ENCODE data around the gene TTL. TPM values are rescaled to one million over a fixed set of nuclear protein-coding genes. Genes with fewer than 3 reads are reported as not detected.

Gene TTL
- total and polyA plus RNA-seq, 2 of the 13 experiments (the other 11 are each of a cell fraction or from before 2014, with no cell fraction given), result 19.0 to 59.8 TPM

GRCh38 chr2:112481528-112482233 is at the start of gene TTL (continued):
- TF ChIP-seq AHDC1 (CRISPR knock-in tag; IDR thresholded peaks at IDR 0.05; ENCODE audit: borderline replicate concordance), result 0 out of 2 replicates have a peak, but pooled peaks have one; percentile 20
- peak; percentile 15; the same call in 1 of the 2 replicates for TF ChIP-seq ZMYM4 (CRISPR knock-in tag; IDR thresholded peaks at IDR 0.05)
- no peak for TF ChIP-seq MIER3 (CRISPR knock-in tag; IDR thresholded peaks at IDR 0.05; ENCODE audit: borderline replicate concordance)
- TF ChIP-seq ZNF609 (CRISPR knock-in tag; IDR thresholded peaks at IDR 0.05; ENCODE audit: borderline replicate concordance), result no peak
- 0 out of 2 replicates have a peak, but pooled peaks have one; percentile 56 for TF ChIP-seq DZIP1 (CRISPR knock-in tag; IDR thresholded peaks at IDR 0.05)
- TF ChIP-seq KDM2A (CRISPR knock-in tag; IDR thresholded peaks at IDR 0.05; ENCODE audit: borderline replicate concordance, low read depth), result 0 out of 2 replicates have a peak, but pooled peaks have one; percentile 2
- TF ChIP-seq ZBTB2 (CRISPR knock-in tag; IDR thresholded peaks at IDR 0.05; ENCODE audit: low read depth), result peak; percentile 96
- TF ChIP-seq ZNF20 (CRISPR knock-in tag; IDR thresholded peaks at IDR 0.05), result no peak
- TF ChIP-seq ZNF383 (CRISPR knock-in tag; IDR thresholded peaks at IDR 0.05; ENCODE audit: borderline replicate concordance), result 0 out of 2 replicates have a peak, but pooled peaks have one; percentile 67
- TF ChIP-seq ZSCAN9 (CRISPR knock-in tag; IDR thresholded peaks at IDR 0.05; ENCODE audit: borderline replicate concordance), result 0 out of 2 replicates have a peak, but pooled peaks have one; percentile 14
- 0 out of 2 replicates have a peak, but pooled peaks have one; percentile 71 for TF ChIP-seq ZNF891 (CRISPR knock-in tag; IDR thresholded peaks at IDR 0.05)
